Measurements from ENCODE around the gene OPN4.

- TF ChIP-seq CTCF (IDR thresholded peaks at IDR 0.05) (no peak), POLR2A (IDR thresholded peaks at IDR 0.05) (no peak)
Measured at GRCh38 chr10:86651021-86651471, 3.3 kb upstream of the OPN4 start.

Data from body of pancreas (tissue), 4 donors.